ENCODE measurements around the gene DUSP28.

The DUSP28 gene

GRCh38 chr2:240597419-240598181 lies 37.4 kb downstream of the DUSP28 start:
- no peak overlapping the region for H3K4me3 ChIP-seq (ENCODE audit: low read length)
- no peak for DNase-seq
- WGBS (ENCODE audit: extremely low coverage, insufficient coverage, low lambda C conversion rate), result no CpG with 5 or more reads among the region's 22 CpGs

GRCh38 chr2:240598311-240598911 lies 38.3 kb downstream of the DUSP28 start:
- Histone ChIP-seq H4K8ac (ENCODE audit: low read depth, low read length) (no peak overlapping the region), H2AK5ac (ENCODE audit: low read length) (no peak overlapping the region), H2BK120ac (ENCODE audit: low read depth, low read length) (no peak overlapping the region), H3K79me1 (ENCODE audit: low read length) (no peaks in the 10 kb centered on the region), H4K5ac (ENCODE audit: low read length) (no peak overlapping the region), H3K23ac (ENCODE audit: low read length) (no peak overlapping the region), H3K18ac (ENCODE audit: low read length) (no peak overlapping the region), H3K56ac (ENCODE audit: low read length) (no peak overlapping the region), H3K4me3 (ENCODE audit: low read length) (no peak overlapping the region), H3K9ac (ENCODE audit: low read length) (no peak overlapping the region), H3K79me2 (ENCODE audit: control insufficient read depth, insufficient read depth, low read length) (no peaks in the 10 kb centered on the region), H3K4me1 (ENCODE audit: control insufficient read depth, low read depth, low read length) (no peaks in the 10 kb centered on the region), H3K27ac (ENCODE audit: low read depth, low read length) (no peak overlapping the region), H3K36me3 (ENCODE audit: control insufficient read depth, insufficient read depth, low read length) (peaks cover 2% of the 10 kb centered on the region), H2BK5ac (ENCODE audit: low read length) (no peak overlapping the region), H2BK15ac (replicated peaks; ENCODE audit: low read depth) (no peak overlapping the region), H3K4ac (ENCODE audit: low read depth, low read length) (no peak overlapping the region), H3K27me3 (ENCODE audit: insufficient read depth, low read length, poor library complexity) (no peaks in the 10 kb centered on the region), H3K4me2 (ENCODE audit: low read length) (no peak overlapping the region)
- no peak for DNase-seq
- WGBS (ENCODE audit: extremely low coverage, insufficient coverage, low lambda C conversion rate), result no CpG with 5 or more reads among the region's 17 CpGs

More at GRCh38 chr2:240597419-240598181, 37.4 kb downstream of the DUSP28 start:
- H2BK120ac ChIP-seq (ENCODE audit: low read depth, low read length), result no peak overlapping the region
- H3K79me2 ChIP-seq (ENCODE audit: control insufficient read depth, insufficient read depth, low read length), result no peaks in the 10 kb centered on the region
- no peak overlapping the region for H3K23ac ChIP-seq (ENCODE audit: low read length)
- H2BK5ac ChIP-seq (ENCODE audit: low read length), result no peak overlapping the region
- H2AK5ac ChIP-seq (ENCODE audit: low read length), result no peak overlapping the region
- H3K9ac ChIP-seq (ENCODE audit: low read length), result no peak overlapping the region
- no peaks in the 10 kb centered on the region for H3K4me1 ChIP-seq (ENCODE audit: control insufficient read depth, low read depth, low read length)
- H3K4ac ChIP-seq (ENCODE audit: low read depth, low read length), result no peak overlapping the region
- H3K79me1 ChIP-seq (ENCODE audit: low read length), result no peaks in the 10 kb centered on the region
- no peaks in the 10 kb centered on the region for H3K27me3 ChIP-seq (ENCODE audit: insufficient read depth, low read length, poor library complexity)
- H3K18ac ChIP-seq (ENCODE audit: low read length), result no peak overlapping the region
- peaks cover 2% of the 10 kb centered on the region for H3K36me3 ChIP-seq (ENCODE audit: control insufficient read depth, insufficient read depth, low read length)
- no peak overlapping the region for H3K27ac ChIP-seq (ENCODE audit: low read depth, low read length)
- no peak overlapping the region for H4K5ac ChIP-seq (ENCODE audit: low read length)
- no peak overlapping the region for H4K8ac ChIP-seq (ENCODE audit: low read depth, low read length)
- no peak overlapping the region for H3K4me2 ChIP-seq (ENCODE audit: low read length)
- H2BK15ac ChIP-seq (replicated peaks; ENCODE audit: low read depth), result no peak overlapping the region
- no peak overlapping the region for H3K56ac ChIP-seq (ENCODE audit: low read length)

DNA sequence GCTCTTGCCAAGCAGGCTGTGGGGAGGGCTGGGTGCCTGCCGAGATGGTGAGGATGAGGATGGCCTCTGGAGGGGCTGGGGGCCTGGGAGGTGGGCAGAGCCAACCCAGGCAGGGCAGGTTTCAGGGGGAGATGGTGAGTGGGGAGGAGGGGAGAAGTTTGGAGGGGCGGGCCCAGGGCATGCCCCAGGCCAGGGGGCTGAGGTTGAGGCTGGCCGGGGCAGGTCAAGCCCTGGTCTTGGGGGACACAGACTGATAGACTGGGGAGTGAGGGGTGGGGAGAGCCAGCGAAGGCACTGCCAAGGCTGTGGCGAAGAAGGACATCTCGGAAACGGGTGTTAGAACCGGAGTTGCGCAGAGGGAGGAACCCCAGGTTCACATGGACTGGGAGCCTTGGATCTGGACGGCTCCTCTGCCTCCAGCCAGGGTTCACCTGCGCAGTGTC lies 39.0 kb downstream of the DUSP28 start:
- H2BK15ac ChIP-seq (replicated peaks; ENCODE audit: low read depth), result no peak overlapping the region
- no peak overlapping the region for H3K23ac ChIP-seq (ENCODE audit: low read length)
- no peak overlapping the region for H4K8ac ChIP-seq (ENCODE audit: low read depth, low read length)
- H3K4me2 ChIP-seq (ENCODE audit: low read length), result no peak overlapping the region
- H3K27me3 ChIP-seq (ENCODE audit: insufficient read depth, low read length, poor library complexity), result no peaks in the 10 kb centered on the region
- H3K27ac ChIP-seq (ENCODE audit: low read depth, low read length), result no peak overlapping the region
- H3K79me1 ChIP-seq (ENCODE audit: low read length), result no peaks in the 10 kb centered on the region
- H2AK5ac ChIP-seq (ENCODE audit: low read length), result no peak overlapping the region
- no peak overlapping the region for H3K4me3 ChIP-seq (ENCODE audit: low read length)
- no peak overlapping the region for H2BK120ac ChIP-seq (ENCODE audit: low read depth, low read length)
- no peak overlapping the region for H3K4ac ChIP-seq (ENCODE audit: low read depth, low read length)
- H3K4me1 ChIP-seq (ENCODE audit: control insufficient read depth, low read depth, low read length), result no peaks in the 10 kb centered on the region
- H3K9ac ChIP-seq (ENCODE audit: low read length), result no peak overlapping the region
- WGBS (ENCODE audit: extremely low coverage, insufficient coverage, low lambda C conversion rate), result no CpG with 5 or more reads among the region's 11 CpGs
- H3K36me3 ChIP-seq (ENCODE audit: control insufficient read depth, insufficient read depth, low read length), result peaks cover 2% of the 10 kb centered on the region
- no peak overlapping the region for H3K18ac ChIP-seq (ENCODE audit: low read length)
- H3K79me2 ChIP-seq (ENCODE audit: control insufficient read depth, insufficient read depth, low read length), result no peaks in the 10 kb centered on the region
- H3K56ac ChIP-seq (ENCODE audit: low read length), result no peak overlapping the region
- no peak overlapping the region for H2BK5ac ChIP-seq (ENCODE audit: low read length)
- H4K5ac ChIP-seq (ENCODE audit: low read length), result no peak overlapping the region
- DNase-seq, result no peak

DNA sequence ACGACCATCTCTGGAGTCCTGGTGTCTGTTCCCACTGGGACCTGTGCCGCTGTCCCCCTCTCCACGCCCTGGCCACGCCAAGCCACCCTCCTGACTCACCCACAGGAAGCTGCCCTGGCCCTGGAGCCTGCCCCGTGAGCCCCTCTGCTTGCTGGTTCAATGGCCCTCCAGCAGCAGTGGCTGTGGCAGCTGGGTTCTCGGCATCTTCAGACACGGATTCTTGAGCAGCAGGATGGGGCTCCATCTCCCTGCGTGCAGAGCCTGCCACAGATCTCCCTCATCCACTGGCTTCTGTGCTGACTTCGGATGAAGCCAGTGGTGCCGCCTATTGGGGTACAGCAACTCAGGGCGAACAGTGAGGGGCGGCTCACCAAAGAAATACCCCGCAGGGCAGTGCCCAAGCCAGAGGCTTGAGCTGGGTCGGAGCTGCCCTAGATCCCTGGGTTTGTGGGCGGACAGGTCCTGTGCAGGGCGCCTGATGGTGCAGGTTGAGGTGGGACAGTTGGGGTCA lies 40.3 kb downstream of the DUSP28 start:
- Histone ChIP-seq H3K4me2 (ENCODE audit: low read length) (no peak overlapping the region), H4K8ac (ENCODE audit: low read depth, low read length) (no peak overlapping the region), H2BK120ac (ENCODE audit: low read depth, low read length) (no peak overlapping the region), H3K18ac (ENCODE audit: low read length) (no peak overlapping the region), H3K4ac (ENCODE audit: low read depth, low read length) (no peak overlapping the region), H3K27ac (ENCODE audit: low read depth, low read length) (no peak overlapping the region), H3K9ac (ENCODE audit: low read length) (no peak overlapping the region), H3K4me1 (ENCODE audit: control insufficient read depth, low read depth, low read length) (no peaks in the 10 kb centered on the region), H2BK15ac (replicated peaks; ENCODE audit: low read depth) (no peak overlapping the region), H3K36me3 (ENCODE audit: control insufficient read depth, insufficient read depth, low read length) (peaks cover 2% of the 10 kb centered on the region), H3K79me1 (ENCODE audit: low read length) (no peaks in the 10 kb centered on the region), H3K23ac (ENCODE audit: low read length) (no peak overlapping the region), H3K27me3 (ENCODE audit: insufficient read depth, low read length, poor library complexity) (no peaks in the 10 kb centered on the region), H3K4me3 (ENCODE audit: low read length) (no peak overlapping the region), H2BK5ac (ENCODE audit: low read length) (no peak overlapping the region), H3K56ac (ENCODE audit: low read length) (no peak overlapping the region), H4K5ac (ENCODE audit: low read length) (no peak overlapping the region), H2AK5ac (ENCODE audit: low read length) (no peak overlapping the region), H3K79me2 (ENCODE audit: control insufficient read depth, insufficient read depth, low read length) (no peaks in the 10 kb centered on the region)
- WGBS (ENCODE audit: extremely low coverage, insufficient coverage, low lambda C conversion rate), result no CpG with 5 or more reads among the region's 16 CpGs
- no peak for DNase-seq

- Histone ChIP-seq H2BK120ac (ENCODE audit: low read depth, low read length) (no peak overlapping the region), H3K18ac (ENCODE audit: low read length) (no peak overlapping the region), H4K5ac (ENCODE audit: low read length) (no peak overlapping the region), H4K8ac (ENCODE audit: low read depth, low read length) (no peak overlapping the region), H3K23ac (ENCODE audit: low read length) (no peak overlapping the region), H2BK5ac (ENCODE audit: low read length) (no peak overlapping the region), H3K4me3 (ENCODE audit: low read length) (no peak overlapping the region), H3K9ac (ENCODE audit: low read length) (no peak overlapping the region), H3K4ac (ENCODE audit: low read depth, low read length) (no peak overlapping the region), H3K4me1 (ENCODE audit: control insufficient read depth, low read depth, low read length) (no peaks in the 10 kb centered on the region), H3K4me2 (ENCODE audit: low read length) (no peak overlapping the region), H3K27me3 (ENCODE audit: insufficient read depth, low read length, poor library complexity) (no peaks in the 10 kb centered on the region), H3K36me3 (ENCODE audit: control insufficient read depth, insufficient read depth, low read length) (no peaks in the 10 kb centered on the region), H3K79me2 (ENCODE audit: control insufficient read depth, insufficient read depth, low read length) (no peaks in the 10 kb centered on the region), H2AK5ac (ENCODE audit: low read length) (no peak overlapping the region), H3K79me1 (ENCODE audit: low read length) (no peaks in the 10 kb centered on the region), H2BK15ac (replicated peaks; ENCODE audit: low read depth) (no peak overlapping the region), H3K27ac (ENCODE audit: low read depth, low read length) (no peak overlapping the region), H3K56ac (ENCODE audit: low read length) (no peak overlapping the region)
- DNase-seq, result no peak
- no CpG with 5 or more reads among the region's 20 CpGs for WGBS (ENCODE audit: extremely low coverage, insufficient coverage, low lambda C conversion rate)
Measured at GRCh38 chr2:240601061-240601830, 41.1 kb downstream of the DUSP28 start.
